ENCODE measurements around the gene ATP8A2.

GRCh38 chr13:25352230-25352629 lies 19.5 kb upstream of the ATP8A2 start:
- TF ChIP-seq CTCF (IDR thresholded peaks at IDR 0.05): no peak
- TF ChIP-seq ZFX (IDR thresholded peaks at IDR 0.05; ENCODE audit: borderline replicate concordance): no peak

Data from 22Rv1 (cell line).